ENCODE measurements around the gene CHSY1.
"Not testable (repeated sequence)": the region's sequence is repeated elsewhere in the genome, so short reads cannot be mapped to it uniquely, and the experiment has no call there.

The CHSY1 gene

DNA sequence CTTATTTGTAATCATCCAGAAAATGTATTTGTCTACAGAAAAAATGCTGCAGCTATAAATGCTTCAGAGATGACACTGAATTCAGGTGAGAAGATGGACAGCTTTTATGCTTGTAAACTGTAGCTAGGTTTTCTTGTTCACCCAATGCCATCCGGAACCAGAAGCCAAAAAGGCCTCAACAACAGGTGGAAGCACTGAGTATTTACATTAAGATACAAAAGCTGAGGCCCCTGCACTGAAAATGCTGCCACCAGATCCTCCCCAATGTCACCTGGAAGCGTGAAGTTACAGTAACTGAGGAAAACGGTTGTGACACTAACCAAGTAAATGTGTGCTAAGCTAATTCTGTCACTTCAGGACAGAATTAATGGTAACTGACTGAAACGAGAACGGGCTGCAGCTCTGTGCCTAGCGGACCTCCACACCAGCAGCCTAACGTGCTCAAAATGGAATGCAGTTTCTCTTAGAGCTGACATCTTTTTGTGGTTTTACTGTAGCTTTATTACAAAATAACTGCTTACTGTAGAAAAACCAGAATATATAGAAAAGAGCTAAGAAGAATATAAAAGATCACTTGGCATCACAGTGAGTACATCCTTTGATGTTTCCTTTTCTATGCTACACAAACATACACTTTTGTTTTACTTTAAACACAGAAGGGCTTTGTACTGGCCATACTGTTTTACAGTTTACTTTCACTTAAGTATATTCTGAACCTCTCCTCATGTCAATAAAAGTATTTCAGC is 7.6 kb downstream of the CHSY1 start:
- DNase-seq (ENCODE audit: low read depth in 2 of 2): no peak

DNA sequence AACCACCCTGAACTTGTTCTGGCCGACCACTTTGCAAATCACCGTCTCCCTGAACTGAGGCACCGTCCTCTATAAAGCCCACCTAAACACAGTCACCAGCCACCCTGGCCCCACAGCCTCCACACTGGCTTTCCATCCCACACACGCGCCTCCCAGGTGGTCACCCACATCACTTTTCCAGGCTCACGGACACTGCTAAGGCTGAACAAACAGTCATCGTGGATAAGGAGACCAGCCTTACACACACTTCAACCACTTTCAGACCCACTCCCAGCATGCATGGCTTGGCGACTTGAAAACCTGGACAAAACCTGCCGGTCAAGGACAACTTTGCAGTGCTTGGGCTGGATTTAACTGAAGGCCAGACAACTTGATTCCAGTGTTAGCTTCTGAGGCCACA is 8.4 kb downstream of the CHSY1 start:
- no peak for DNase-seq (ENCODE audit: low read depth in 2 of 2)

DNA sequence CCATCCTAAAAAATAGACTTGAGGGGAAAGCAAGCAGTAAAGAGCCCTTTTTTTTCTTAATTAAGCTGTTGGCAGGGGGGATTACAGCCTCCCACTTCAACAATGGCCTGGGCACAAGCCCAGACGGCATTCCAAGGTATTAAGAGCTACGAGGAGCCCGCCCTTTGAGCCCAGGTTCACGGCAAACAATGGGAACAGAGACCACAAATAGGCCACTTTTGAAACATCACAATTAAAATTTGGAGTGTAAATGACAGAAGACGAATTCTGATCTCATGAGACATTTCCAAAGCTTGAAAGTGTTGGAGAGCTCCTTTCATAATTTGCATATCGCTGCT is 8.9 kb downstream of the CHSY1 start:
- DNase-seq (ENCODE audit: low read depth in 2 of 2): no peak

DNA sequence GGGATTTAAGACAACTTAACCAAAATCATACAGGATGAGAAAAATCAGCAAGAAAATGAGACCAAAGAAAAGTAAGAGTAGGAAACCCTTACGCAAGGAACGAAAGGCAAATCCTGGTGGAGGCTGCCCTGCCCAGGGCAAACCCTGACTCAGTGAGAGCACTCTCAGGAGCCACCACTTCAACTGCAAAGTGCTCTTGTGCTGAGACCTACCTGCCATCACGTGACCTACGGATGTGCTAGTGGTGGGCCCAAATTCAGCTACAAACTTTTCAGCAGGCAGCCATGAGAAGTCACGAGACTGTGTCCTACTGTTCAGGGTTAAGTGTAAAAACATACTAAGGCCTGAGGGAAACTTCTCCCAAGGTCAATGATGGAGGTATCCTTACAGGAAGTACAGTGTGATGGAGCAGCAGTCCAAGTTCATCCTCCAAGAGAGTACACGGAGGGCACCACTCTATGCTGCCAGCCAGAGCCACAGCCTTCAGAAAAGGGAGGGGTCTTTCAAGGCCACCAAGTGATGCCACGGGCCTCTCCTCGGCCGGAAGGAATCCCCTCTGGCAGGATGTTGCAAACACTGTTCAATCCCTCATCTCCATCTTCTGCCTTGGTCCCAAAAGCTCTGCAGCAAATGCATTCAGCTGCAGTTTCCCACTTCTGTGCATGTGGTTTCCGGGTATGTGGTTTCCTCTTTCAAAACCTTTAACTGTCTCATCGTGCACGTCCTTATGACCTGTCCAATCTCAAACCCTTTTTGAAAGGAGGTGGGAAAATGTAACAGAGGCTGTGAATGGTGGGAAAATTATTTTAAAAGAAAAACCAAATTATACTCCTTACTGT is 9.5 kb downstream of the CHSY1 start:
- DNase-seq (ENCODE audit: low read depth in 2 of 2): no peak

DNA sequence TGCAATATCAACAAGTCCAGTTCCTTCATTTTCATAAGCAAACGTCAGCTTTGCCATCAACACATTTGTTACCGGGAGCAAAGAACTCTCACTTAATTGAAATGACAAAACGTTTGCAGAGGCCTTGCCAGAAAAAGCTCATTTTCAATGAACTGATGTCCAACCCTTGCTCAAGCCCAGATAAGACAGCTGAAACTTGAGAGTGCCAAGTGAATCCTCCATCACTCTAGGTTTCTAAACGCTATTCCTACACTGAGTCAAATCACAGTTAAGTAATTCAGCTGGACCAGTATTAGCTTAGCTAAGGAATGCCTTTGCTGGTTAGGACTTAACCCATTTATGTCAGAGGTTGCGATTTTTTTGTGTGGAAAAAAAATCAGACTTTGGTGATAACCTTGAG is 11.5 kb downstream of the CHSY1 start:
- DNase-seq (ENCODE audit: low read depth in 2 of 2): no peak

DNA sequence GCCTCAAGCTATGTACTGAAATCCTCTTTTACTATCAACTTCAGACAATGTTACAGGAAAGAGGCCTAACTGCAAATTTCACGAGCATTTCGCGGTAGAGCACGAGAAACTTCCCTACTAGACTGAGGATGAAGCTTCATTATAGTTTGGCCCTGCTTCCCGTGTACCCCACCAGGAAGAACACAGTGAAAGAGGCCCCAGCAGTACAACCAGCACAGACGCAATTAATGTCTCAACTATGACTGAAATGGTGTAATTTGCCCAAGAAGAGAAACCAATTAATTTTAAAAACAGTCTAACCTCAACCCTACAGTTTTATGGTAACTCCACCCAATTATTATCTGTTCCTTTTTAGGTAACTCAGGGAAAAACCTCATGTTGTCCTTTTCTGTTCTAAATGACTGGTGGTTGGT is 12.1 kb downstream of the CHSY1 start:
- no peak for DNase-seq (ENCODE audit: low read depth in 2 of 2)

DNA sequence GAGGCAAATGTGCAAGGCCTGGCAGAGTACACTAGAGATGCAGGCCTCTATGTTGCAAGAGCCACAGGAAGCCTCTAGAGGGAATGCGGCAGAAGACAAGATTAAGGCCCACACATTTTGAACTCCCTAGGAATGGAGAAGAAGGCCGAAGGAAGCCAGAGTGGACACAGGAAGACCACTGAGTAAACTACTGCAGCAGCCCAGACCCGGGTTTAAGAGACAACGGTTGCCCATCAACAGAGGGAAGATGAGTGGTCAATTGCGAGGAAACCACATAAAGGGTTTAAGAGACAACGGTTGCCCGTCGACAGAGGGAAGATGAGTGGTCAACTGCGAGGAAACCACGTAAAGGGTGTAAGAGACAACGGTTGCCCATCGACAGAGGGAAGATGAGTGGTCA is 14.6 kb downstream of the CHSY1 start:
- no peak for DNase-seq (ENCODE audit: low read depth in 2 of 2)

DNA sequence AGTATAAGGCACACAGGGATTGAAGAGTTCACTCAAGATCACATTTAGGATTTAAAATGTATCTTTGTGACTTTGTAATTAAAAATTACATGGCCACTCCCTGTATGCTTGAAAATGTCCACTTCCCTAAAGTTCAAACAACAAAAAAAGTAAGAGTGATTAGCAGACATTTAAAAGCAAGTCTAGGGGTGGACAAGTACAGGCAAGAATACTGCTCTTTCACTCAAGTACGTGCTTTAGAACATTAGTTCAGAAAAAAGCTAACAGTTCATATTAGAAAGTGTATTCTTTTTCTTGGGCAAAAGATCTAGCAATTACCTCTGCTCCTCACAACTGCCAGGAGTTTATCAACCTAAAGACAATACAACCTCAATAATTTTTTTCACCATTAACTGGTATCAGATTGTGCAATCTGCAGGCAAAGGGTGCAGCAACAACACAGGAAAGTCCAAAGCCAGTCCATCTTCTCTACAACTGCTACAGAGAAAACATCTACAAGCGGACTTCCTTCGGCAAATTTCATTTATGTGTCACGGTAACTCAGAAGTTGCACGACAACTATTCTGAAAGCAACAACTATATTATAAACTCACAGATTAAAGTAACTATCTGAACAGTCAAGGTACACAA is 18.1 kb downstream of the CHSY1 start:
- DNase-seq (ENCODE audit: low read depth in 2 of 2): no peak

DNA sequence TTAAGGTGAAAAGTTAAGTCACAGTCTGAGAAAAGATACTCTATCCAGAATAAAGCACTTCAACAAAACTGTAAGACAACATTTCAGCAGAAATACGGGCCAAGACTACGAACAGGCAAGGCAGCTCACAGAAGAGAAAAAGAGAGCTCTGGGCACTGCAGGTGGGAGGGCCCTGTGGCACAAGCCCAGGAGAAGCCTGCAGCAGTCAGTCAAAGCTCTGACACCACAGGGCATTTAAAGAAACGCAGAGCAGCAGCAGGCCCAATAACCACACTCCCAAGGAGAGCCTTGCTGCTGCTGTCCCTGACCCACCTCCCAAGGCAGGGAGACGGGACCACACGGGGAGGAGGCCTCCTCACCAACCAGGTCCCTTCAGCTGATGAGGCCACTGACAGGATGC is 19.2 kb downstream of the CHSY1 start:
- no peak for DNase-seq (ENCODE audit: low read depth in 2 of 2)

DNA sequence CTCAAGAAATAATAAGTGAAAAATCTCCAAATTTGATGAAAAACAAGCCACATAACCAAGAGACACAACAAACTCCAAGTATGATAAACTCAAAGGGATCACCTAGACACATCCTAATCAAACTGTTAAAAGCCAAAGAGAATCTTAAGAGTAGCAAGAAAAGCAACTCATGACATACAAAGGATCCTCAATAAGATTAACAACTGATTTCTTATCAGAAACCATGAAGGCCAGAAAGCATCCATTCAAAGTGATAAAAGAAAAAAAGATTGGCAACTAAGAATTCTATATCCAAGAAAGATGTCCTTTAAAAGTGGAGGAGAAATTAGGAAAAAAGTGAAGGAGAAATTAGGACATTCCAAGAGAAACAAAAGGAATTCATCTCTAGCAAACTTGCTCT is 23.5 kb downstream of the CHSY1 start:
- DNase-seq (ENCODE audit: low read depth in 2 of 2): no peak

DNA sequence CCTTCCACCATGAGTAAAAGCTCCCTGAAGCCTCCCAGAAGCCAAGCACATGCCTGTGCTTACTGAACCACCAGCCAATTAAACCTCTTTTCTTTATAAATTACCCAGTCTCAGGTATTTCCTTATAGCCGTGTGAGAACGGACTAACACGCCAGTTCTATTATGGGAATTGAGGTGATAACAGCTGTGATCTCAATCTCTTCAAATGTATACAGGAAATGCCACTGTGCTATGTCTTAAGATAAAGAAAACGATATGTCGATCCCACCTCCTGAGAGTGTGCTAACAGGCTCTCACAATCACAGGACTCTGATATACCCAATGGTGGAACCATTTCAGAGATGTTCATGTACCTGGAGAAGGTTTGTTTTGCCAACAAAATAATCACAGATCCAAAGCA is 26.2 kb downstream of the CHSY1 start:
- DNase-seq (ENCODE audit: low read depth in 2 of 2): no peak

DNA sequence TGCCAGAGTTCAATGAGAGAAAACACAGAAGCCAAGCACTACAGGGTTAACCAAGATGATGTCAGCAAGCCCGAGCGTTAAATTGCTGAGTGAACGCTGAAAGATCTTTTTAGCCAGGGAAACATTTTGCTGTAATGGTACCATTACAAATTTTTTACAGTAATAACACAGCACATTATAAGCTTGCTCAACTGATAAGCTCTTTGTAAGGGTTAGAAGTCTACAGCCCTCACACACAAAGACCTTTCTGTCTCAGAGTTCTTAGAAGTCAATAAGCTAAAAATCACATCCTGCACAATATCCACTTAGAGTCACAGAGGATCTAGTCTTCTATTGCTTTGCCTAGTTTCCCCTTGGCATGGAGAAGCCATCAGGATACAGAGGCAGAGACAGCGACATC is 29.9 kb downstream of the CHSY1 start:
- no peak for DNase-seq (ENCODE audit: low read depth in 2 of 2)

DNA sequence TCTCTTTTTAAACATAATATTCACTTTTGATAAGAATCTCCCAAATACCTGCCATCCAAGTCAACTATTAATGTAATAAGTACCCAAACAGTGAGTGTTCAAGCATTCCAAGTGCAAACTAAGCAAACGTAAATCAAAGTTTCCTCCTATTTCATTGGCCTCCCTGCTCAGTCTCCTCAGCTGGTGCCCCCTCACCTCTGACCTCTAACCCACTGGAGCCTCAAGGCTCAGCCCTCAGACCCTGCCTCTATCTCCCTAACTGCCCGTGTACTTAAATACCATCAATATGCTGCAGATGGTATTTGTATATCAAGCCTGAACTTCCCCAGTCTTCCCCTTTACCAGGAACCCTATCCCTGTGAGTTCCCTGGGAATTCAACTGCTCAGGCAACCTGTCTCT is 31.8 kb downstream of the CHSY1 start:
- no peak for DNase-seq (ENCODE audit: low read depth in 2 of 2)

DNA sequence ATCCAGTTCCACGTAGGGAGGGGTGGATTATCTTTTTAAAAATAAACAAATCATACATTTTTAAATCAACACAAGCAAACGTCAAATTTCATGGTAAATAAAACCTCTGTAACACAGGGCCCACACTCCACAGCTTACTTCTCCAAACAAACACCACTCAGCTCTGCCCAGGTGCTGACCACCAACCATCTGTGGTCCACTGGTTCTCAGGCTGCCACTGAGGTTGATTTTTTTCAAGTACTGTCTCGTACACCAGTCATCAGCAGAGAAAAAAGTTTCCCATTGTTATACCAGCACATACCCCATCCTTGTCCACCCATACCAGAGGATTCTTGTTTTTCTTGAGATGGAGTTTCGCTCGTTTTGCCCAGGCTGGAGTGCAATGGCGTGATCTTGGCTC is 32.4 kb downstream of the CHSY1 start:
- DNase-seq (ENCODE audit: low read depth in 2 of 2): no peak

DNA sequence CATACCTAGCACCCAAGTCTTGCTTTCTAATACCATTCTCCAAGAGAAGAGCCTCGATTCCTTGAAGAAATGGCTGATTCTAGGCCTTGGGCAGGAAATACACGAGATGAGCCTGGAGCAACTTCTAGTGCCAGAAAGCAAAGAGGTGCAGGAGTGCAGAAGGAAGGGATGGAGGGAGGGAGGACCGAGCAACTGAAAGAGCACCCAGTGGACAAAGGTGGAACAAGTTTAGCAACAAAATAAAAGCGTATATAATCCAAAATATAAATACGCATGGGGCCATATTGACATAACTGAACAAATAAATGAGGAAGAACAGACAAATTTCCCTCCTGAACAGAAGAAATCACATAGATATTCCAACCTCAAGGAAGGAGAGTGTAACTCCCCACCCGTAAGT is 34.4 kb downstream of the CHSY1 start:
- DNase-seq (ENCODE audit: low read depth in 2 of 2): no peak

DNA sequence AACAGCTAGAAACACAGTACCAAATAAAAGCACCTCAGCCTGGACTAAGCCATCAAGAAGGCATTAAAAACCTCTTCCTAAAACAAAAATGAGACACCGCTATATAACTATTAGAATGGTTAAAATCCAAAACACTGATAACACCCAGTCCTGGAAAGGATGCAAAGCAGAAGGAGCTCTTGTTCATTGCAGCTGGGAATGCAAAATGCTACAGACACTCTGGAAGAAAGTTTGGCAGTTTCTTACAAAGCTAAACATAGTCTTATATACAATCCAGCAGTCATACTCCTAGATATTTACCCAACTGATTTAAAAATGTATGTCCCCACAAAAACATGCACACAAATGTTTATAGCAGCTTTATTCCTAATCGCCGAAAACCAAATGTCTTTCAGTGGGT is 35.7 kb downstream of the CHSY1 start:
- no peak for DNase-seq (ENCODE audit: low read depth in 2 of 2)

DNA sequence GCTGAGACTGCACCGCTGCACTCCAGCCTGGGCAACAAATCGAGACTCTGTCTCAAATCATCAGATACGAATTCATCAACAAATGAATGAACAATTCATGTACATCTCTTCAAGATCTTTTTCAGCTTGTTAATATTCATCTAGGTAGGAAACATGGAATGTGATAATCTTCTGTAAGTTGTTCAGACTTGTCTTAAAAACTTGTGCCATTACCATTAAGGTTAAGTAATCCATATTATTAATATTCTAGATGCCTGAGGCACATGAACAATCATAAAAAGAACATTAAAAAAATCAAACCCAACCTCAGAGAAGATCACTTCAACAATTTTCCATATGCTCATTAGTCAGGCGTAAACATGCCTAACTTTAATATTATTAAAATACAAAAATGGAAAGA is 36.2 kb downstream of the CHSY1 start:
- no peak for DNase-seq (ENCODE audit: low read depth in 2 of 2)

DNA sequence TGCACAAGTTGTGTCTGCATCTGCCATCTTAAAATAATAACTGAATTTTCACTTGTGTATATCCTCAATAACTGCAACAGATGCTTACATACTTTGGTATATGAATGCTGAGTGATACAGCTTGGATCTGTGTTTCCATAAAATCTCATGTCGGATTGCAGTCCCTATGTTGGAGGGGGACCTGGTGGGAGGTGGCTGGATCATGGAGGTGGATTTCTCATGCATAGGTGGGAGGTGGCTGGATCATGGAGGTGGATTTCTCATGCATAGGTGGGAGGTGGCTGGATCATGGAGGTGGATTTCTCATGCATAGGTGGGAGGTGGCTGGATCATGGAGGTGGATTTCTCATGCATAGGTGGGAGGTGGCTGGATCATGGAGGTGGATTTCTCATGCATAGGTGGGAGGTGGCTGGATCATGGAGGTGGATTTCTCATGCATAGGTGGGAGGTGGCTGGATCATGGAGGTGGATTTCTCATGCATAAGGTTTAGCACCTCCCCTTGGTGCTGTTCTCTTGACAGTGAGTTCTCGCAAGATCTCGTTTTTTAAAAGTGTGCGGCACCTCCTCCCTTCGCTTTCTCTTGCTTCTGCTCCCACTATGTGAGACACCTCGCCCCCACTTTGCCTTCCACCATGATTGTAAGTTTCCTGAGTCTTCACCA is 37.3 kb downstream of the CHSY1 start:
- not testable (repeated sequence) for DNase-seq (ENCODE audit: low read depth in 2 of 2)

DNA sequence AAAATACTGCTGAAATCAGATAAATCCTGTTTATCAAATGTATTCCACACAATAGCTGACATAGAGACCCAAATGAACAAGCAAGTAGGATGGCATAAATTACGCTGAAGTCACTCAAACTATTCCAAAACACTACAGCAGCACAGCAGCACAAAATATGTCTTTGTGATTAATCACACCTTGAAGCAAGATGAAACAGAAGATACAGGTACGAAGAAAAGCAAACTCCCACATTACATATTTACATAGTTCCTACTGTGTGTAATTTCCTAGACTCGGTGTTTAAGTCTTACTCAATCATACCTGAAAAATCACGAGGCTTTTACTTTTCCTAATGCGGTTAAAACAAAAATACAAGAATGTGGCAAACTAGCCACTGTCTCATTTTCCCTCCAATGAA is 38.3 kb downstream of the CHSY1 start:
- no peak for DNase-seq (ENCODE audit: low read depth in 2 of 2)

DNA sequence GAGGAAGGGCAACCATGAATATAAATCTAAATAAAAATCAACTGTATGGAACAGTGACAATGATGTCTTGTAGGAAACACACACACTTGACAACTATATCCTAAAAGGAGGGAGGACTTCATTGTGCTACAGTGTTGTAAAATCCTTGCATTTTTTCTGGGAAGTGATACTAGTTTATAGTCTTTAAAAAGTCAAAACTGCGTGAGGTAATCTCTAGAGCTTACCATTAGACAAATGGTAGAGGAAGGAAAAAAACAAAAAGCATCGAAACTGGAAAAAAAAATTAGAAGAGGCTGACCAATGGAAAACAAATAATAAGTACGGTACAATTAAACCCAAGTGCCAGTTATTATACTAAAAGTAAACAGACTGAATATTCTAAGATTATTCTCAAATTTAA is 38.7 kb downstream of the CHSY1 start:
- DNase-seq (ENCODE audit: low read depth in 2 of 2): no peak

DNA sequence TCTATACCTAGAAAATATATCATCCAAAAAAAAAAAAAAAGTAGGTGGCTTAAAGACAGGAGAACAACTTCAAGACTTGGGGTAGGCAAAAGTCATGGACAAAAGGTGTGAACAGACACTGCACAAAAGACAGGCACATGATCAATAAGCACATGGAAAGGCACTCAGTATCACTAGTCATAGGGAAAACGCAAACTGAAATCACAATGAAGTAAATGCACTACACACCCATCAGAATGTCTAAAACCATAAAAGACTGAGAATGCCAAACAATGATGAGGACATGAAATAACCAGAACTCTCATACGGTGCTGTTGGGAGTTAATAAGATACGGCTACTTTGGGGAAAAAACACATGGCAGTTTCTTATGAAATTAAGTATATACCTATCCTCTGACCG is 40.0 kb downstream of the CHSY1 start:
- DNase-seq (ENCODE audit: low read depth in 2 of 2): no peak

DNA sequence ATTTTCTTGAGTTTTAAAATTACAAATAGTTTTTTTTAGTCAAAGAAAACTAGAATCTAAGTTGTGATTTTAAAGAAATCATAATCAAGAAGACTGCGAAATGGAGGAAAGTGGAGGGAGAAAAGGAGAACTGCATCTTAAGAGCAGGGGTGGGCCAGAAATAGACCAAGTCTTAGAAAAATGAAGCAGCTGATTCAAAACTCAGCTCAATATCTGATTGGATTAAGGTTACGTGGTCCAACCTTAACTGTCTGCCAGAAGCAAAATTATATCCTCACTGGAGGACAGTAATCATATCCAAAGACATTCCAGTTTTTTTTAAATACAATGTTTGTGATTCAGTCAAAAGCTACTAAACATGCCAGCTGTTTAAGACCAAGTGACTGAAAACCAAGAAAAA is 41.4 kb downstream of the CHSY1 start:
- DNase-seq (ENCODE audit: low read depth in 2 of 2): no peak

DNA sequence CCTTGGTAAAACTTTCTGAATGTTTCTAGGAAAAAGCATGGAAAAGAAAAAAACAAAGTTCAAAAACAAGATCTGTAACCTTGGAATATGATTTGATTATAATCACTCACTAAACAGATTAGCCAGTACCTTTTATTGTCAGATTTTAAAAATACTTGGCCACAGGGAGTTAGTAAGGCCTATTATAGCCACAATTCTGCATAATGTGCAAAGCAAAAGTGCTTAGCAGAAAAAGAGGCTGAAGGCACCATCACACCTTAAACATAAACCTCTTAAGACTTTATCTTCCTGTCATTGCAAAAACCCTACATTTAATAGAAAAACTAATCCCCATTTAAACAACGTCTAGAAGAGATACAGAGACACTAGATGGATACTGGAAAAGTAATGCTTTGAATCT is 41.8 kb downstream of the CHSY1 start:
- DNase-seq (ENCODE audit: low read depth in 2 of 2): no peak
